Measurements from ENCODE around the gene WASHC3.

DNA sequence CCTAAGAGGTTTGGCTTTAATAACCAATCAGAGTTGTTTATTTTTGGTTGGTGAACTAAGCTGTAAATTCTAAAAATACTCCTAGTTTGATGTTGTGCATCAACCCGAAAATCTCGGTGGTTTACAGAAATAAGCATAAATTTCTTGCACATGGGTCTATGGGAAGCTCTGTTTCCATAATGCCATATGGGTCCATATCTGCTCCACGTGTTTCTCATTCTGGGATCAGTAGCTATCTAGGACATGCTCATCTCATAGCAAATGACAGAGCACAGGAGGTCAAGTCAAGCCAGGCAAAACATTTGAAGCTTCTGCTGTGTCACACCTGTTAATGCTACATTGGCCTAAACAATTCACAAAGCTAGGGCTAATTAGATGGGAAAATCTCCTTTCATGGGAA is 35.1 kb upstream of the WASHC3 start:
- TF ChIP-seq CTCF (optimal IDR thresholded peaks at IDR 0.05 in 1 of 3, IDR thresholded peaks at IDR 0.05 in 1 of 3, conservative IDR thresholded peaks at IDR 0.05 in 1 of 3; ENCODE audit: extremely low read depth in 1 of 3, insufficient read depth in 2 of 3, low read length in 3 of 3) = no peak
- TF ChIP-seq EZH2 (IDR thresholded peaks at IDR 0.05; ENCODE audit: low read length) = no peak
